Thyroid gland (tissue), 4 donors: ENCODE results near the gene ZFHX3. TPM values are rescaled to one million over a fixed set of nuclear protein-coding genes. Genes with fewer than 3 reads are reported as not detected.

Experiments
- DNase-seq, 2 donors: peaks; one replicate each; pipeline ENCODE4 v3.0.0-alpha.2; 2019
- H3K27ac ChIP-seq, 3 donors: fragments of 200-600 bp; sonication (generic); 1 replicate in 2 of 3; 2 replicates in 1 of 3; pipeline ENCODE4 v1.5.1; 2016 to 2019; ENCODE audit warnings: mild to moderate bottlenecking in 1 of 3, moderate library complexity in 1 of 3
- H3K27me3 ChIP-seq: fragments of 200-600 bp; sonication (generic); one replicate; pipeline ENCODE4 v1.5.1; 2019
- H3K36me3 ChIP-seq, 2 donors: fragments of 200-600 bp; sonication (generic); one replicate each; pipeline ENCODE4 v1.5.1; 2016 to 2019
- H3K4me1 ChIP-seq, 2 donors: fragments of 200-600 bp; sonication (generic); one replicate each; pipeline ENCODE4 v1.5.1; 2017 to 2019
- H3K4me3 ChIP-seq, 3 donors: fragments of 200-600 bp; sonication (generic); replicated peaks in 1 of 3; 1 replicate in 2 of 3; 2 replicates in 1 of 3; pipeline ENCODE4 v1.5.1; 2016; ENCODE audit warnings: mild to moderate bottlenecking in 1 of 3
- H3K9me3 ChIP-seq: fragments of 200-600 bp; sonication (generic); one replicate; pipeline ENCODE4 v1.5.1; 2017
- CTCF ChIP-seq, 6 experiments: fragments of 200-600 bp in 3 of 6; fragments of 450-650 bp in 3 of 6; sonication (generic) in 3 of 6; IDR thresholded peaks; one replicate each; pipeline ENCODE4 v1.5.1; 2016 to 2019; ENCODE audit warnings: antibody characterized with exemption in 6 of 6, mild to moderate bottlenecking in 2 of 6, inconsistent platforms in 1 of 6, moderate library complexity in 1 of 6
- POLR2A ChIP-seq, 2 donors: fragments of 450-650 bp; IDR thresholded peaks; one replicate each; pipeline ENCODE4 v1.6.1; 2017; ENCODE audit warnings: antibody characterized with exemption in 2 of 2, mild to moderate bottlenecking in 2 of 2, moderate library complexity in 1 of 2
- WGBS, 2 donors: methylation state at CpG; one replicate each; pipeline ENCODE4 v1.1.5; 2017; 5-methylcytosine and 5-hydroxymethylcytosine counted together
- intact Hi-C: fragments of 100-400 bp; cut with DNase I; formaldehyde crosslinking; loops from one replicate; pipeline ENCODE4 v1.15.1; 2023
- total RNA-seq, 4 donors: library from RNA; depleted of rRNA; stranded (reverse); fragments of >200 nt; gene quantifications; one replicate each; pipeline ENCODE4 v1.2.3, GENCODE V29; 2016

ZFHX3 gene
- total RNA-seq, 4 donors from 2014 or later = 27.4 to 92.9 (median 45.5) TPM

GRCh38 chr16:72961115-72961832 is 86.7 kb downstream of the ZFHX3 start:
- Histone ChIP-seq H3K36me3 (peaks cover 25 to 27% of the 10 kb centered on the region in 2 donors), H3K9me3 (no peaks in the 10 kb centered on the region), H3K27ac (peak overlapping the region in 1 of 3 donors; percentile 7), H3K4me3 (no peak overlapping the region), H3K27me3 (no peaks in the 10 kb centered on the region), H3K4me1 (peaks cover 0 to 14% of the 10 kb centered on the region in 2 donors)
- peak in 5 of 6 experiments; percentile 12 to 64 (median 33) for TF ChIP-seq CTCF (IDR thresholded peaks at IDR 0.05)
- no peak for TF ChIP-seq POLR2A (IDR thresholded peaks at IDR 0.05)
- 77 to 85% methylated on average over 15 to 18 of the region's 20 CpGs for WGBS, 2 donors
- intact Hi-C loops = no loop called here
- DNase-seq = peak; percentile 73

GRCh38 chr16:72960101-72960500 is 87.8 kb downstream of the ZFHX3 start:
- WGBS, 2 donors = 94 to 96% methylated on average over 20 of the region's 20 CpGs
- H3K4me1 ChIP-seq = peaks cover 3 to 14% of the 10 kb centered on the region in 2 donors

GRCh38 chr16:72959301-72959996 is 88.5 kb downstream of the ZFHX3 start:
- Histone ChIP-seq H3K4me3 (no peak overlapping the region), H3K27me3 (no peaks in the 10 kb centered on the region), H3K36me3 (peaks cover 25 to 27% of the 10 kb centered on the region in 2 donors), H3K27ac (no peak overlapping the region), H3K4me1 (peaks cover 5 to 14% of the 10 kb centered on the region in 2 donors), H3K9me3 (no peaks in the 10 kb centered on the region)
- 96 to 97% methylated on average over 42 to 43 of the region's 46 CpGs for WGBS, 2 donors
- no peak for DNase-seq
- TF ChIP-seq POLR2A (IDR thresholded peaks at IDR 0.05) = no peak
- TF ChIP-seq CTCF (IDR thresholded peaks at IDR 0.05) = no peak
- intact Hi-C loops = no loop called here

More at GRCh38 chr16:72960101-72960500, 87.8 kb downstream of the ZFHX3 start:
- Histone ChIP-seq H3K27me3 (no peaks in the 10 kb centered on the region), H3K4me3 (no peak overlapping the region), H3K36me3 (peaks cover 25 to 27% of the 10 kb centered on the region in 2 donors), H3K27ac (no peak overlapping the region), H3K9me3 (no peaks in the 10 kb centered on the region)
- intact Hi-C loops = no loop called here
- TF ChIP-seq CTCF (IDR thresholded peaks at IDR 0.05) (no peak), POLR2A (IDR thresholded peaks at IDR 0.05) (no peak)
- DNase-seq = no peak

GRCh38 chr16:72958522-72959076 is 89.3 kb downstream of the ZFHX3 start:
- peaks cover 6 to 9% of the 10 kb centered on the region in 2 donors for H3K4me1 ChIP-seq
- intact Hi-C loops = no loop called here
- no peaks in the 10 kb centered on the region for H3K27me3 ChIP-seq
- peaks cover 25 to 27% of the 10 kb centered on the region in 2 donors for H3K36me3 ChIP-seq
- 91 to 93% methylated on average over 18 of the region's 18 CpGs for WGBS, 2 donors
- no peak for DNase-seq
- H3K4me3 ChIP-seq = no peak overlapping the region
- H3K27ac ChIP-seq = no peak overlapping the region
- TF ChIP-seq CTCF (IDR thresholded peaks at IDR 0.05) = no peak
- TF ChIP-seq POLR2A (IDR thresholded peaks at IDR 0.05) = no peak
- no peaks in the 10 kb centered on the region for H3K9me3 ChIP-seq
